PC-9 (cell line): ENCODE results near the gene ZXDB. TPM values are rescaled to one million over a fixed set of nuclear protein-coding genes. Genes with fewer than 3 reads are reported as not detected.
"Not testable (repeated sequence)": the region's sequence is repeated elsewhere in the genome, so short reads cannot be mapped to it uniquely, and the experiment has no call there.

ENCODE experiments used
- Bru-seq: library from RNA; stranded (reverse); fragments of 400-500 nt; gene quantifications from one replicate; lab custom pipeline; 2021; lab: Mats Ljungman, UMichigan
- BruChase-seq, 2 experiments: library from RNA; stranded (reverse); fragments of 400-500 nt; gene quantifications; one replicate each; lab custom pipeline; 2021; lab: Mats Ljungman, UMichigan
- BruUV-seq: library from RNA; stranded (reverse); fragments of 400-500 nt; replicated peaks from 2 replicates; lab custom pipeline; 2021; lab: Mats Ljungman, UMichigan
- CTCF ChIA-PET: fragments of 300-600 bp; sonication (Branson Sonifier 250); formaldehyde crosslinking; loops from one replicate; lab custom pipeline; 2022; ENCODE audit warnings: antibody characterized with exemption; lab: Charles Lee
- POLR2A ChIA-PET: fragments of 300-600 bp; sonication (Branson Sonifier 250); formaldehyde crosslinking; loops from one replicate; lab custom pipeline; 2022; ENCODE audit warnings: antibody characterized with exemption; ENCODE audit not compliant: unreplicated experiment; lab: Charles Lee
- DNase-seq, 2 experiments: peaks; one replicate each; pipeline versions ENCODE4 v3.0.0 to v3.0.0-alpha.2; 2015 to 2022; ENCODE audit warnings: mixed read lengths in 1 of 2
- H2AFZ ChIP-seq: fragments of 200-600 bp; sonication (generic); 2 replicates; pipeline ENCODE4 v1.8.1; 2017; ENCODE audit warnings: antibody characterized with exemption
- H3F3A ChIP-seq: fragments of 200-600 bp; sonication (generic); 2 replicates; pipeline ENCODE4 v1.8.1; 2017; ENCODE audit warnings: antibody characterized with exemption, mild to moderate bottlenecking, low read depth; ENCODE audit not compliant: insufficient read depth
- H3K27ac ChIP-seq: fragments of 200-600 bp; sonication (generic); 2 replicates; pipeline ENCODE4 v1.6.1; 2016; ENCODE audit warnings: mixed run types
- H3K27me3 ChIP-seq: fragments of 200-600 bp; sonication (generic); 2 replicates; pipeline ENCODE4 v1.6.1; 2016; ENCODE audit warnings: low read depth, mixed run types; ENCODE audit not compliant: insufficient read depth
- H3K36me3 ChIP-seq: fragments of 200-600 bp; sonication (generic); 2 replicates; pipeline ENCODE4 v1.6.1; 2016; ENCODE audit warnings: low read depth, mixed run types
- H3K4me1 ChIP-seq: fragments of 200-600 bp; sonication (generic); replicated peaks from 2 replicates; pipeline ENCODE4 v1.6.1; 2016; ENCODE audit warnings: mixed run types; ENCODE audit not compliant: insufficient read depth
- H3K4me2 ChIP-seq: fragments of 200-600 bp; sonication (generic); 2 replicates; pipeline ENCODE4 v1.6.1; 2017; ENCODE audit warnings: mixed run types
- H3K4me3 ChIP-seq: fragments of 200-600 bp; sonication (generic); 2 replicates; pipeline ENCODE4 v1.6.1; 2016; ENCODE audit warnings: mixed run types
- H3K79me2 ChIP-seq: fragments of 200-600 bp; sonication (generic); 2 replicates; pipeline ENCODE4 v1.6.1; 2017; ENCODE audit warnings: low read depth, mixed run types
- H3K9me2 ChIP-seq: fragments of 200-600 bp; sonication (generic); 2 replicates; pipeline ENCODE4 v1.8.1; 2017; ENCODE audit warnings: mild to moderate bottlenecking; ENCODE audit not compliant: insufficient read depth
- H3K9me3 ChIP-seq: fragments of 200-600 bp; sonication (generic); 2 replicates; pipeline ENCODE4 v1.8.1; 2016; ENCODE audit warnings: low read depth; ENCODE audit not compliant: insufficient read depth
- H4K20me1 ChIP-seq: fragments of 200-600 bp; sonication (generic); 2 replicates; pipeline ENCODE4 v1.8.1; 2017; ENCODE audit not compliant: insufficient read depth
- EZH2 ChIP-seq: fragments of 200-600 bp; sonication (generic); IDR thresholded peaks from 2 replicates; pipeline ENCODE4 v1.8.0; 2017; ENCODE audit warnings: antibody characterized with exemption, low read depth
- intact Hi-C: fragments of 100-400 bp; cut with micrococcal nuclease; formaldehyde crosslinking; loops from one replicate; pipeline ENCODE4 v1.10.0; 2022; ENCODE audit not compliant: unreplicated experiment
- long read RNA-seq: library from polyadenylated mRNA; stranded (forward); transcript quantifications from one replicate; pipeline ENCODE4 v2.0.0, GENCODE V29; 2022
- total RNA-seq: library from RNA; stranded (reverse); gene quantifications from 2 replicates; pipeline ENCODE4 v1.2.3, GENCODE V29; 2021
- TF ChIP-seq, protein P1 (sequence below): fragments of 200-600 bp; sonication (generic); conservative IDR thresholded peaks from 2 replicates; pipeline ENCODE4 v1.6.1; 2017; ENCODE audit warnings: mixed run types, antibody characterized with exemption, mild to moderate bottlenecking, moderate library complexity

The ZXDB gene
- total RNA-seq: 9.1 TPM in 2 replicates
- percentile 86 among the genes with signal in this experiment for Bru-seq, nascent RNA
- BruChase-seq, experiment 1, labeled RNA remaining after a 2-hour chase: percentile 98 among the genes with signal in this experiment
- BruChase-seq, experiment 2, labeled RNA remaining after a 6-hour chase: percentile 97 among the genes with signal in this experiment
- long read RNA-seq, full-length matches to known transcripts: 3 of 3 reads
- long read RNA-seq, partial matches to known transcripts: 0 of 3 reads
- long read RNA-seq, other reads (novel, unspliced or antisense): 0 of 3 reads

DNA sequence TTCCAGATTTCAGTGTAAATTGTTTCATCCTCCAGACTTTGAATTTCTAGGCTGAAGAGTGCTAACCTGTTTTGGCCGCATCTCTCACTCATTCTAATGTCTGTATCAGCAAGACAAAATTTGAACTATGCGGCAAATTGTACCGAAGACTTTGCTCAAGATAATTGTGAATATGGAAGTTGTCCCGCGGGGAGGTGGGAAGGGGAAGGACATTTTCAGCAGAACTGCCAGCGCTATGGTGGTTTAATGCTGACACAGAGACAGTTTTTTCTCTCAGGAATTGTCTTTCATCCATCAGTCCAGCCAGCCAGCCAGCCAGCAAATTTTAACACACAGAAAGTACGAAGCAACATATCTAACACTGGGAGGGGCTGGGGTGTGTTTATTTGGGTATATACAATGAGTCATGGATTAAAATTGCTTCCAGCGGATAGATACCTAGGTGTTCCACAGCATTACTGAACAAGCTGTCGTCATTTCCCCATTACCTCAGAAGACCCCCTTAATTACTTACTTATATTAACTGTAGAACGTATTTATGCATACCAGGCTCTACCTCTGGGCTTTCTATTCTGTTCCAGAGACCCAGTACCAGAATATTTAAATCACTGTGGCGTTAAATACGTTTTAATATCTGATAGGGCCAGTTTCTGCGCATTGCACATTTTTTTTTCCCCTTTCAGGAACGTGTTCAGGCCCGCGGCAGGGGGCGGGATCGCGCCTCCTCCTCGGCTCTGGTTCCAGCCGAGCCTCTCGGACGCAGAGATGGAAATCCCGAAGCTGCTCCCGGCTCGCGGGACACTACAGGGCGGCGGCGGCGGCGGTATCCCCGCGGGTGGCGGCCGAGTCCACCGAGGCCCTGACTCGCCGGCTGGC, at the start of gene ZXDB:
Gene ZXDB, plus strand, starts transcription at position 728 of the 876 bp plus-strand sequence. Its CDS starts 38 bp downstream, at position 766.
- peak within 1 kb of the TSS; percentile 80 for H2AFZ ChIP-seq
- CTCF ChIA-PET, H3K27me3 ChIP-seq, H4K20me1 ChIP-seq, H3K36me3 ChIP-seq, H3K9me3 ChIP-seq, POLR2A ChIA-PET, H3K9me2 ChIP-seq: not testable (repeated sequence)
- intact Hi-C loops: loop anchor here (5.0 kb wide), 1 partner anchor 321 kb away; the partner anchor contains the start of gene ZXDA
- peak within 1 kb of the TSS; percentile 65 for H3K4me3 ChIP-seq
- peak within 1 kb of the TSS; percentile 85 for H3K4me2 ChIP-seq
- DNase-seq: peak; percentile 30 to 77
- TSS peak; percentile 87 for BruUV-seq
- H3F3A ChIP-seq: peaks cover 17% of the 10 kb centered on the region; the same call in 1 of the 2 replicates
- H3K27ac ChIP-seq: peak within 1 kb of the TSS; percentile 85
- H3K4me1 ChIP-seq: peaks cover 29% of the 10 kb centered on the region
- peaks cover 22% of the 10 kb centered on the region for H3K79me2 ChIP-seq

DNA sequence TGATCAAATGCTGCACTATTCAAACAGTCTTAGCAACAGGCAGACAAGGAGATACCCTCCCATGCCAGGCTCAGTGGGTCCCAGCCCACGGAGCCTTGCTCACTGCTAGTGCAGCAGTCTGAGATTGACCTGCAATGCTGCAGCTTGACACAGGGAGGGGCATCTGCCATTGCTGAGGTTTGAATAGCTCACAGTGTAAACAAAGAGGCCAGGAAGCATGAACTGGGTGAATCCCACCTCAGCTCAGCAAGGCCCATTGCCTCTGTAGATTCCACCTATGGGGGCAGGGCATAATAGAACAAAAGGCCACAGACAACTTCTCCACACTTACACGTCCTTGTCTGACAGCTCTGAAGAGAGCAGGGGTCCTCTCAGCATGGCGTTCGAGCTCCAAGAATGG, 26.6 kb upstream of the ZXDB start:
- no peak overlapping the region for H3K4me3 ChIP-seq
- intact Hi-C loops: no loop called here
- H3K4me1 ChIP-seq: no peaks in the 10 kb centered on the region
- BruUV-seq: no TSS peak
- ChIA-PET CTCF (no interaction called here), POLR2A (no interaction called here)
- H3K36me3 ChIP-seq: no peaks in the 10 kb centered on the region
- no peak overlapping the region for H2AFZ ChIP-seq
- no peak for DNase-seq
- H3K27me3 ChIP-seq: no peaks in the 10 kb centered on the region
- H3K27ac ChIP-seq: no peak overlapping the region
- no peaks in the 10 kb centered on the region for H3K9me2 ChIP-seq
- H3K4me2 ChIP-seq: no peak overlapping the region
- H3K79me2 ChIP-seq: no peaks in the 10 kb centered on the region
- H3F3A ChIP-seq: no peaks in the 10 kb centered on the region
- no peaks in the 10 kb centered on the region for H4K20me1 ChIP-seq
- no peaks in the 10 kb centered on the region for H3K9me3 ChIP-seq
- no peak for TF ChIP-seq EZH2
- TF ChIP-seq, protein P1, sequence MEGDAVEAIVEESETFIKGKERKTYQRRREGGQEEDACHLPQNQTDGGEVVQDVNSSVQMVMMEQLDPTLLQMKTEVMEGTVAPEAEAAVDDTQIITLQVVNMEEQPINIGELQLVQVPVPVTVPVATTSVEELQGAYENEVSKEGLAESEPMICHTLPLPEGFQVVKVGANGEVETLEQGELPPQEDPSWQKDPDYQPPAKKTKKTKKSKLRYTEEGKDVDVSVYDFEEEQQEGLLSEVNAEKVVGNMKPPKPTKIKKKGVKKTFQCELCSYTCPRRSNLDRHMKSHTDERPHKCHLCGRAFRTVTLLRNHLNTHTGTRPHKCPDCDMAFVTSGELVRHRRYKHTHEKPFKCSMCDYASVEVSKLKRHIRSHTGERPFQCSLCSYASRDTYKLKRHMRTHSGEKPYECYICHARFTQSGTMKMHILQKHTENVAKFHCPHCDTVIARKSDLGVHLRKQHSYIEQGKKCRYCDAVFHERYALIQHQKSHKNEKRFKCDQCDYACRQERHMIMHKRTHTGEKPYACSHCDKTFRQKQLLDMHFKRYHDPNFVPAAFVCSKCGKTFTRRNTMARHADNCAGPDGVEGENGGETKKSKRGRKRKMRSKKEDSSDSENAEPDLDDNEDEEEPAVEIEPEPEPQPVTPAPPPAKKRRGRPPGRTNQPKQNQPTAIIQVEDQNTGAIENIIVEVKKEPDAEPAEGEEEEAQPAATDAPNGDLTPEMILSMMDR: no peak

DNA sequence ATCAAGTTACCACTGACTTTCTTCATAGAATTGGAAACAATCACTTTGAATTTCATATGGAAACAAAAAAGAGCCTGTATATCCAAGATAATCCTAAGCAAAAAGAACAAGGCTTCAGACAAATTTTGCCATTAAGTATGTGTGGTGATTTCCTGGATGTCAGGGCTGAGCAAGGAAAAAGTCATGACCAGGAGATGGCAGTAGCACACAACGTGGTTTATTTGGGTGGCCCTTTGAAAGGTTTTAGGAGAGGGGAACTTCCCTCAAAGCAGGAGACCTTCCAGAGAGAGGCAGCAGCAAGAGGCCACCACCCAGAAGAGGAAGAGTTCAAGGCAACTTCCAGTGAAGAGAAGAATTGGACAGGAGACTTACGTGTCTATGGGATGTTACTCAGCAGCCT, 18.1 kb upstream of the ZXDB start:
- H3K27ac ChIP-seq: no peak overlapping the region
- no peak overlapping the region for H2AFZ ChIP-seq
- ChIA-PET CTCF (no interaction called here), POLR2A (no interaction called here)
- H3K4me1 ChIP-seq: no peaks in the 10 kb centered on the region
- no peak for DNase-seq
- H3K79me2 ChIP-seq: no peaks in the 10 kb centered on the region
- no peaks in the 10 kb centered on the region for H3F3A ChIP-seq
- BruUV-seq: no TSS peak
- no peaks in the 10 kb centered on the region for H4K20me1 ChIP-seq
- H3K36me3 ChIP-seq: no peaks in the 10 kb centered on the region
- TF ChIP-seq, protein P1: peak; percentile 53; the same call in 1 of the 2 replicates
- no peak for TF ChIP-seq EZH2
- no peaks in the 10 kb centered on the region for H3K27me3 ChIP-seq
- H3K4me3 ChIP-seq: no peak overlapping the region
- intact Hi-C loops: no loop called here
- no peak overlapping the region for H3K4me2 ChIP-seq
- H3K9me3 ChIP-seq: no peaks in the 10 kb centered on the region
- H3K9me2 ChIP-seq: no peaks in the 10 kb centered on the region
